Tibial artery (tissue), 4 donors: Measurements from ENCODE around the gene HMGXB3.

ENCODE experiments used
- DNase-seq, 2 donors: peaks; one replicate each; pipeline ENCODE4 v3.0.0-alpha.2; 2019
- H3K27ac ChIP-seq, 2 donors: fragments of 200-600 bp; sonication (generic) in 1 of 2; 1 replicate in 1 of 2; 2 replicates in 1 of 2; pipeline ENCODE4 v1.5.1; 2018 to 2019; ENCODE audit warnings: mild to moderate bottlenecking in 1 of 2
- H3K27me3 ChIP-seq, 2 donors: fragments of 200-600 bp; sonication (generic) in 1 of 2; one replicate each; pipeline versions ENCODE4 v1.5.1 to v1.6.0; 2016 to 2019
- H3K36me3 ChIP-seq, 3 donors: fragments of 200-600 bp; sonication (generic) in 2 of 3; one replicate each; pipeline ENCODE4 v1.5.1; 2016 to 2019; ENCODE audit warnings: mild to moderate bottlenecking in 2 of 3
- H3K4me1 ChIP-seq, 4 donors: fragments of 200-600 bp; sonication (generic) in 2 of 4; 1 replicate in 3 of 4; 2 replicates in 1 of 4; pipeline ENCODE4 v1.5.1; 2016 to 2019
- H3K4me3 ChIP-seq, 2 donors: fragments of 200-600 bp; sonication (generic) in 1 of 2; 1 replicate in 1 of 2; 2 replicates in 1 of 2; pipeline ENCODE4 v1.5.1; 2018 to 2019; ENCODE audit warnings: mild to moderate bottlenecking in 2 of 2
- H3K9me3 ChIP-seq, 3 donors: fragments of 200-600 bp; sonication (generic) in 1 of 3; one replicate each; pipeline ENCODE4 v1.5.1; 2016 to 2019
- intact Hi-C: fragments of 100-400 bp; cut with DNase I; formaldehyde crosslinking; loops from one replicate; pipeline ENCODE4 v1.15.0; 2023; ENCODE audit warnings: low total_unique reads
- TF ChIP-seq, protein P1 (sequence below), 2 experiments: fragments of 200-600 bp in 1 of 2; fragments of 450-650 bp in 1 of 2; IDR thresholded peaks; one replicate each; pipeline ENCODE4 v1.5.1; 2017 to 2019; ENCODE audit warnings: antibody characterized with exemption in 2 of 2, mild to moderate bottlenecking in 1 of 2, moderate library complexity in 1 of 2

Gene HMGXB3

DNA sequence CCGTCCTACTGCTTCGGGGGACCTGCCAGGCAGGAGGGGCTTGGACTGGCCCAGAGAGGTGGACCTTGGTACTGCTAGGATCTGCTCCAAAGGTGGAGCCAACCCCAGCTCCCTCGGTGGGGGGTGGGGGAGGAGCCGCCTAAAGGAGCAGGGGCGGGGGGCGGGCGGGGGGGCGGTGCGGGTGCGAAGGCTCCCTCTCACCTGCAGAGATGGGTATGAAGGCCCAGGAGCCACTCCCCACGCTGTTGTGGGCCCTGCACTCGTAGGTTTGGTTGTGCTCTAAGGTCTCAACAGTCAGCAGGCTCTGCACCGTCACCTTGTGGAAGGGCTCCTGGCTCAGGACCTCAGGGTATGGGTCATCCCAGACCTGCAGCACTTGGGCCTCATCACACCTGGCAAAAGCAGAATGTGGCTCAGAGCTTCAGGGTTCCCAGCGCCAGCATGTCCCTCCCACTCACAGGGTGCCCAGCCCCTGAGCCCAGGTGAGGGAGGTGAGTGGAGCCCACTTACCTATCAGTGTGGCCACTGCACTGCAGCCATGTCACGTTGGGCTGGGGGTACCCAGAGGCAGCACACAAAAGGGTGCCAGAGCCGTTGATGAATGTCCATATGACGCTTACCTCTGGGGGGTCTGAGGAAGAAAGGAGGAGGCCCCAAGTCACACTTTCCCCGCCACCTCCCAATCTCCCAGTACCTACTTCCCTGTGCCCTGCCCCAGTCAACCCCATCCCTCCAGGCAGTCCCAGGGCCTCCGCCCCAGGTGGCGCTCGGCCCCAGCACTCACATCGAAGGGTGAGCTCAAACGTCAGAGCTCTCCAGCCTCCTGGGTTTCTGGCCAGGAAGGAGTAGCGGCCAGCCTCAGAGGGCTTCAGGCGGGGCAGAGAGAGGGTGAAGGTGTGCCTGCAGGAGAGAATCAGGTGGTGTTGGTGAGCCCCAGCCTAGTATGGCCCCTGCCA, 69.4 kb downstream of the HMGXB3 start:
- Histone ChIP-seq H3K27me3 (no peaks in the 10 kb centered on the region), H3K4me3 (no peak overlapping the region), H3K27ac (no peak overlapping the region), H3K9me3 (no peaks in the 10 kb centered on the region), H3K4me1 (peaks cover 0 to 44% (median 25%) of the 10 kb centered on the region in 4 donors), H3K36me3 (no peaks in the 10 kb centered on the region)
- intact Hi-C loops, result no loop called here
- DNase-seq, result peak in 1 of 2 donors; percentile 55
- TF ChIP-seq, protein P1, sequence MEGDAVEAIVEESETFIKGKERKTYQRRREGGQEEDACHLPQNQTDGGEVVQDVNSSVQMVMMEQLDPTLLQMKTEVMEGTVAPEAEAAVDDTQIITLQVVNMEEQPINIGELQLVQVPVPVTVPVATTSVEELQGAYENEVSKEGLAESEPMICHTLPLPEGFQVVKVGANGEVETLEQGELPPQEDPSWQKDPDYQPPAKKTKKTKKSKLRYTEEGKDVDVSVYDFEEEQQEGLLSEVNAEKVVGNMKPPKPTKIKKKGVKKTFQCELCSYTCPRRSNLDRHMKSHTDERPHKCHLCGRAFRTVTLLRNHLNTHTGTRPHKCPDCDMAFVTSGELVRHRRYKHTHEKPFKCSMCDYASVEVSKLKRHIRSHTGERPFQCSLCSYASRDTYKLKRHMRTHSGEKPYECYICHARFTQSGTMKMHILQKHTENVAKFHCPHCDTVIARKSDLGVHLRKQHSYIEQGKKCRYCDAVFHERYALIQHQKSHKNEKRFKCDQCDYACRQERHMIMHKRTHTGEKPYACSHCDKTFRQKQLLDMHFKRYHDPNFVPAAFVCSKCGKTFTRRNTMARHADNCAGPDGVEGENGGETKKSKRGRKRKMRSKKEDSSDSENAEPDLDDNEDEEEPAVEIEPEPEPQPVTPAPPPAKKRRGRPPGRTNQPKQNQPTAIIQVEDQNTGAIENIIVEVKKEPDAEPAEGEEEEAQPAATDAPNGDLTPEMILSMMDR (IDR thresholded peaks at IDR 0.05), result no peak

DNA sequence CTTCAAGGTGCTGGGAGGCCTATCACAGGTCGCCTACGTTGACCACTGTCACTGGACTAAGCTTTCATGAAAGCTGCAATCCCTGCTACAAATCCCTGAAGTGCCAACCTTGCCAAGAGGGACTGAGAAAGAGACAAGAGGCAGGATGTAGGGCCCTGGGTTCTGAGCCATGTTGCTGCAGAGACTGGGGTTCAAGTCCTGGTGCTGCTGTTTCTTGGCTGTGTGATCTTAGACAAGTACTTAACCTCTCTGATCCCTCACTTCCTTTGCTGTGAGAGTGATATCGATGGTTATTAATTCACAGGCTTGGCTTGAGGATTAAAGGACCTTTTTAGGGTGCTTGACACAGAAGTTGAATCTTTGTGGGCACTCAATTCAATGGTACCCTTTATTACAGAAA, 70.3 kb downstream of the HMGXB3 start:
- DNase-seq, result no peak
- H3K4me1 ChIP-seq, result peaks cover 0 to 35% (median 18%) of the 10 kb centered on the region in 4 donors
- H3K27me3 ChIP-seq, result no peaks in the 10 kb centered on the region
- H3K36me3 ChIP-seq, result no peaks in the 10 kb centered on the region
- TF ChIP-seq, protein P1 (IDR thresholded peaks at IDR 0.05), result no peak
- H3K4me3 ChIP-seq, result no peak overlapping the region
- intact Hi-C loops, result no loop called here
- H3K9me3 ChIP-seq, result no peaks in the 10 kb centered on the region
- no peak overlapping the region for H3K27ac ChIP-seq

DNA sequence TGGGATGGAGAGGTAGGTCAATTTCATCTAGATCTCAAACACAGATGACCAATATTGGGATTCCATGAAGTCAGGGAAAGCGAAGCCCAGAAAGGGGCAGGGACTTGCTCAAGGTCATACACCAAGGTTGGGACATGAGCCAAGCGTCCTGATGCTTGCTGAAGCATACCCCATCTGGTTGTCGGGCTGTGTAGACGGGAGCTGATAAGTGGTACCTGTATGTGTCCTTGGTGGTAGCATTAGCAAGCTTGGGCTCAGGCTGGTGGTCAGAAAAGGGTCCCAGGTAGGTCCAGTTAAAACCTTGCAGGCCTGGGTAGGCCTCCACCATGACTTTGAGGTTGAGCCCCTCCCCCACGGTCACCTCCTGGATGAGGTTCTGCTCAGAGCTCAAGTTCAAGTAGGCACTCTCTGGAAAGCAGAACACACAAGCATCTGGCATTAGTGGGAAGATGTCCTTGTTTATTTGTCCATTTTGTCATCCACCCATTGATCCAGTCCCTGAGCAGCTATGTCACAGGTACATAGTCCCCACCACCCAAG, 72.6 kb downstream of the HMGXB3 start:
- peaks cover 0 to 13% (median 6%) of the 10 kb centered on the region in 4 donors for H3K4me1 ChIP-seq

DNA sequence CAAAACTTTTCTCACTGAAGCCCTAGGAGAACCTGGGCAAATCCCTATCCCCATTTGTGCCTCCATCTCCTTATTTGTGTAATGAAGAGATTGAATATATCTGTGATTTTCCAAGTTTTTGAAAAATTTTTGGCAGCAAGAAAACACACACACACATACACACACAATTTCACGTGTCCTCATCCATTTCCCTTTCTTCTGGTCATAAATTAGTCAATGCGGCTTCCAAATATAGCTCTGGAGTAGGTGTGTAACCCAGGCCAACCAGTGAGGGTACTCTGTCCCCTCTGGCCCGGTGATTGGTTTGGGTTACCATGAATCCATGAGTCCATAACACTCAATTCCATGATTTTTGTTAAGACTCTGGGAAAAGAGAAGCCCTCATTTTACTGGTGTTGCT, 73.1 kb downstream of the HMGXB3 start:
- TF ChIP-seq, protein P1 (IDR thresholded peaks at IDR 0.05), result no peak

More for the DNA sequence above, 72.6 kb downstream of the HMGXB3 start:
- peak in 1 of 2 donors; percentile 16 for DNase-seq
- H3K4me3 ChIP-seq, result no peak overlapping the region
- H3K27ac ChIP-seq, result no peak overlapping the region
- no peaks in the 10 kb centered on the region for H3K27me3 ChIP-seq
- TF ChIP-seq, protein P1 (IDR thresholded peaks at IDR 0.05), result no peak
- intact Hi-C loops, result no loop called here
- no peaks in the 10 kb centered on the region for H3K9me3 ChIP-seq
- H3K36me3 ChIP-seq, result no peaks in the 10 kb centered on the region

DNA sequence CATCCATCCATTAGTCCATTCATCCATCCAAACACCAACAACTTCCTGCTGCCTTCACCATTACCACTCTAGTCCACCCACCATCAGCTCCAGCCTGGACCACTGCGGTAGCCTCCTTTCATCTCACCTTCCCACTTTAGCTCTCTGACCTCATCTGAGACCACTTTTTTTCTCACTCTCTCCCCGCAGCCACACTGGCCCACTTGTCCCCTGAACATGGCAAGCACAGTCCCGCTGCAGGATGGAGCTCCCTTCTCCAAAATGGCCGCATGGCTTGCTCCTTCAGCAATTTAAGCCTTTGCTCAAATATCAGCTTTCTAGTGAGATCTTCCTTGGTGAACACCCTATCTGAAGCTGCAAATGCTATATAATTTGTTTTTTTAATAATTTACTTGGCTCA, 74.7 kb downstream of the HMGXB3 start:
- Histone ChIP-seq H3K4me3 (no peak overlapping the region), H3K9me3 (no peaks in the 10 kb centered on the region), H3K36me3 (no peaks in the 10 kb centered on the region), H3K27me3 (no peaks in the 10 kb centered on the region), H3K27ac (no peak overlapping the region), H3K4me1 (no peaks in the 10 kb centered on the region)
- intact Hi-C loops, result no loop called here
- DNase-seq, result no peak
- TF ChIP-seq, protein P1 (IDR thresholded peaks at IDR 0.05), result no peak

More for the DNA sequence above, 73.1 kb downstream of the HMGXB3 start:
- peaks cover 0 to 8% (median 4%) of the 10 kb centered on the region in 4 donors for H3K4me1 ChIP-seq
- no peak overlapping the region for H3K4me3 ChIP-seq
- H3K27me3 ChIP-seq, result no peaks in the 10 kb centered on the region
- H3K36me3 ChIP-seq, result no peaks in the 10 kb centered on the region
- no peaks in the 10 kb centered on the region for H3K9me3 ChIP-seq
- peak in 1 of 2 donors; percentile 2 for DNase-seq
- intact Hi-C loops, result no loop called here
- no peak overlapping the region for H3K27ac ChIP-seq
